Parathyroid adenoma (tissue), 2 donors: Measurements from ENCODE around the gene CARD9.
"Not testable (repeated sequence)": the region's sequence is repeated elsewhere in the genome, so short reads cannot be mapped to it uniquely, and the experiment has no call there.

Source experiments
- H2AFZ ChIP-seq: fragments of 300-600 bp; sonication (generic); one replicate; pipeline ENCODE4 v1.7.0; 2017; ENCODE audit warnings: antibody characterized with exemption, mild to moderate bottlenecking
- H3K27ac ChIP-seq: fragments of 300-600 bp; sonication (generic); one replicate; pipeline ENCODE4 v1.7.0; 2017
- H3K27me3 ChIP-seq: fragments of 300-600 bp; sonication (generic); one replicate; pipeline ENCODE4 v1.7.0; 2017; ENCODE audit warnings: low read length; ENCODE audit not compliant: control insufficient read depth, insufficient read depth
- H3K36me3 ChIP-seq: fragments of 300-600 bp; sonication (generic); one replicate; pipeline ENCODE4 v1.7.0; 2017; ENCODE audit warnings: low read length; ENCODE audit not compliant: control insufficient read depth, insufficient read depth
- H3K4me1 ChIP-seq: fragments of 300-600 bp; sonication (generic); one replicate; pipeline ENCODE4 v1.7.0; 2017; ENCODE audit warnings: control low read depth
- H3K4me2 ChIP-seq: fragments of 300-600 bp; sonication (generic); one replicate; pipeline ENCODE4 v1.7.0; 2017; ENCODE audit warnings: low read length
- H3K4me3 ChIP-seq: fragments of 300-600 bp; sonication (generic); one replicate; pipeline ENCODE4 v1.7.0; 2017; ENCODE audit warnings: low read depth, low read length
- H3K79me2 ChIP-seq: fragments of 300-600 bp; sonication (generic); one replicate; pipeline ENCODE4 v1.7.0; 2017; ENCODE audit warnings: control low read depth
- H3K9ac ChIP-seq: fragments of 300-600 bp; sonication (generic); one replicate; pipeline ENCODE4 v1.7.0; 2017; ENCODE audit warnings: mild to moderate bottlenecking
- H3K9me3 ChIP-seq: fragments of 300-600 bp; sonication (generic); one replicate; pipeline ENCODE4 v1.7.0; 2017; ENCODE audit warnings: low read length; ENCODE audit not compliant: control insufficient read depth
- TF ChIP-seq, protein P1 (sequence below): fragments of 300-600 bp; sonication (generic); IDR thresholded peaks from one replicate; pipeline ENCODE4 v1.7.0; 2017; ENCODE audit warnings: antibody characterized with exemption, mild to moderate bottlenecking
- donor health status: primary hyperparathyroidism.

CARD9 gene

DNA sequence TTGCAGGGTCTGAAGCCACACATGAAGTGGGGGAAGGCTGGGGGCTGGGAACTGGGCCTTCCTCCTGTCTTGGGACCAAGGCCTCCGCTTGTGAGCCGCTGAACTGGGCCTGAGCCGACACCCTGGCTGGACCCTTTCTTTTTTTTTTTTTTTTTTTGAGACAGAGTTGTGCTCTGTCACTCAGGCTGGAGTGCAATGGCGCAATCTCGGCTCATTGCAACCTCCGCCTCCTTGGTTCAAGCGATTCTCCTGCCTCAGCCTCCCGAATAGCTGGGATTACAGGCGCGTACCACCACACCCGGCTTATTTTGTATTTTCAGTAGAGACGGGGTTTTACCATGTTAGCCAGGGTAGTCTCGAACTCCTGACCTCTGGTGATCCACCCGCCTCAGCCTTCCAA lies 54.2 kb downstream of the CARD9 start:
- H3K27me3 ChIP-seq, H3K9ac ChIP-seq, H3K4me3 ChIP-seq, H3K4me2 ChIP-seq, H3K9me3 ChIP-seq, H3K27ac ChIP-seq, H3K79me2 ChIP-seq, H3K36me3 ChIP-seq, H2AFZ ChIP-seq, H3K4me1 ChIP-seq: not testable (repeated sequence)

GRCh38 chr9:136318776-136319241 lies 54.7 kb downstream of the CARD9 start:
- Histone ChIP-seq H3K36me3 (no peaks in the 10 kb centered on the region), H3K27me3 (no peaks in the 10 kb centered on the region), H3K9ac (no peak overlapping the region), H3K4me1 (no peaks in the 10 kb centered on the region), H3K9me3 (no peaks in the 10 kb centered on the region), H3K4me3 (no peak overlapping the region), H3K4me2 (no peak overlapping the region), H2AFZ (no peak overlapping the region), H3K79me2 (no peaks in the 10 kb centered on the region), H3K27ac (no peak overlapping the region)
- TF ChIP-seq, protein P1, sequence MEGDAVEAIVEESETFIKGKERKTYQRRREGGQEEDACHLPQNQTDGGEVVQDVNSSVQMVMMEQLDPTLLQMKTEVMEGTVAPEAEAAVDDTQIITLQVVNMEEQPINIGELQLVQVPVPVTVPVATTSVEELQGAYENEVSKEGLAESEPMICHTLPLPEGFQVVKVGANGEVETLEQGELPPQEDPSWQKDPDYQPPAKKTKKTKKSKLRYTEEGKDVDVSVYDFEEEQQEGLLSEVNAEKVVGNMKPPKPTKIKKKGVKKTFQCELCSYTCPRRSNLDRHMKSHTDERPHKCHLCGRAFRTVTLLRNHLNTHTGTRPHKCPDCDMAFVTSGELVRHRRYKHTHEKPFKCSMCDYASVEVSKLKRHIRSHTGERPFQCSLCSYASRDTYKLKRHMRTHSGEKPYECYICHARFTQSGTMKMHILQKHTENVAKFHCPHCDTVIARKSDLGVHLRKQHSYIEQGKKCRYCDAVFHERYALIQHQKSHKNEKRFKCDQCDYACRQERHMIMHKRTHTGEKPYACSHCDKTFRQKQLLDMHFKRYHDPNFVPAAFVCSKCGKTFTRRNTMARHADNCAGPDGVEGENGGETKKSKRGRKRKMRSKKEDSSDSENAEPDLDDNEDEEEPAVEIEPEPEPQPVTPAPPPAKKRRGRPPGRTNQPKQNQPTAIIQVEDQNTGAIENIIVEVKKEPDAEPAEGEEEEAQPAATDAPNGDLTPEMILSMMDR: no peak

GRCh38 chr9:136318111-136318775 lies 55.2 kb downstream of the CARD9 start:
- no peaks in the 10 kb centered on the region for H3K4me1 ChIP-seq
- TF ChIP-seq, protein P1: no peak

DNA sequence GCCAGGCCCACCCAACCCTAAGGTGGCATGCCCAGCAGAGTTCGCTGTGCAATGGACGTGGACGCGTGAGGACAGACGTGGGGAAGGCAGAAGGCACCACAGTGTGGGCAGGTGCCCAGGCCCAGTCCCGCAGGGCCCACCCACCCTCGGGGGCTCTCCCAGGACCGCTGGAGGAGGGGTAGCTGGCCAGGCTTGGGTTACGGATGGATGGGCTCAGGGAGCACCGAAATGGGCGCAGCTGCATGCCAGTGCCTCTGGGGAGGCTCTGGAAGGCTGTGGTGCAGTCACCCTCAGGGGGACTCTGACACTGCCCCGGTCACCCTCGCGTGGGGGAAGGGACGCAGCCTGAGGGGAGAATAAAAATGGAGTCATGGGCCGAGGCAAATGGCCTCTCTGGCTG lies 55.8 kb downstream of the CARD9 start:
- no peak overlapping the region for H3K9ac ChIP-seq
- H3K79me2 ChIP-seq: no peaks in the 10 kb centered on the region
- H3K4me2 ChIP-seq: no peak overlapping the region
- no peak overlapping the region for H3K4me3 ChIP-seq
- H2AFZ ChIP-seq: no peak overlapping the region
- H3K36me3 ChIP-seq: no peaks in the 10 kb centered on the region
- H3K4me1 ChIP-seq: no peaks in the 10 kb centered on the region
- H3K9me3 ChIP-seq: no peaks in the 10 kb centered on the region
- H3K27ac ChIP-seq: no peak overlapping the region
- TF ChIP-seq, protein P1: no peak
- H3K27me3 ChIP-seq: no peaks in the 10 kb centered on the region

More at GRCh38 chr9:136318111-136318775, 55.2 kb downstream of the CARD9 start:
- Histone ChIP-seq H3K36me3 (no peaks in the 10 kb centered on the region), H3K4me2 (no peak overlapping the region), H3K4me3 (no peak overlapping the region), H3K79me2 (no peaks in the 10 kb centered on the region), H3K27me3 (no peaks in the 10 kb centered on the region), H3K27ac (no peak overlapping the region), H3K9ac (no peak overlapping the region), H3K9me3 (no peaks in the 10 kb centered on the region), H2AFZ (no peak overlapping the region)

- Histone ChIP-seq H3K79me2 (no peaks in the 10 kb centered on the region), H3K4me3 (no peak overlapping the region), H3K4me2 (no peak overlapping the region), H3K36me3 (no peaks in the 10 kb centered on the region), H3K4me1 (no peaks in the 10 kb centered on the region), H3K9me3 (no peaks in the 10 kb centered on the region), H3K9ac (no peak overlapping the region), H2AFZ (no peak overlapping the region), H3K27ac (no peak overlapping the region), H3K27me3 (no peaks in the 10 kb centered on the region)
- TF ChIP-seq, protein P1: no peak
These were observed 56.4 kb downstream of the CARD9 start for GRCh38 chr9:136316896-136317676.
